ENCODE data around the gene ALG2. TPM values are rescaled to one million over a fixed set of nuclear protein-coding genes. Genes with fewer than 3 reads are reported as not detected.
A peak's percentile ranks its signal among the peaks of the same experiment; 100 is the strongest.

Gene ALG2
- total and polyA plus RNA-seq, 10 donors: 15.4 to 39.5 (median 26.0) TPM

DNA sequence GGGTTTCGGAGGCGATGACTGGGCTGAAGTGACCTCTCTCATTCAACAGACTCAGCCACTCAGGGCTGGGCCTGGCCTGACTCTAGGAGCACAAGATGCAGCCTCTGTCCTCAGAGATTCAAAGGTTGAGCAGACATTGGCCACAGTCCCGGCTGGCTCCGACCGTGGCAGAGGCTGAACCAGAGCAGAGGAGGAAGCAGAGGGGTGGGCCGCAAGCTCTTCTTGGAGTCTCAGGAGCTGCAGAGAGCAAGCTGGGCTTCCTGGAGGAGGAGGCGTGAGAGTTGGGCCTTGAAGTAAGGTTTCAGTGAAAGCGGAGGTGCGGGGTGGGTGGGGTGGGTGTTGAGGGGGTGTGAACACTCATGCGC lies 37.6 kb downstream of the ALG2 start:
- DNase-seq: no peak
- Histone ChIP-seq H3K27me3 (replicated peaks in 1 of 7) (no peaks in the 10 kb centered on the region), H3K27ac (peak overlapping the region in 5 of 8 donors; percentile 14 to 54 (median 27)), H3K4me1 (peaks cover 10 to 60% (median 33%) of the 10 kb centered on the region in 6 donors), H3K4me3 (peak overlapping the region in 1 of 8 donors; percentile 61), H3K9me3 (no peaks in the 10 kb centered on the region), H3K36me3 (no peaks in the 10 kb centered on the region)
- TF ChIP-seq POLR2A (IDR thresholded peaks at IDR 0.05): no peak
- TF ChIP-seq, protein P1, sequence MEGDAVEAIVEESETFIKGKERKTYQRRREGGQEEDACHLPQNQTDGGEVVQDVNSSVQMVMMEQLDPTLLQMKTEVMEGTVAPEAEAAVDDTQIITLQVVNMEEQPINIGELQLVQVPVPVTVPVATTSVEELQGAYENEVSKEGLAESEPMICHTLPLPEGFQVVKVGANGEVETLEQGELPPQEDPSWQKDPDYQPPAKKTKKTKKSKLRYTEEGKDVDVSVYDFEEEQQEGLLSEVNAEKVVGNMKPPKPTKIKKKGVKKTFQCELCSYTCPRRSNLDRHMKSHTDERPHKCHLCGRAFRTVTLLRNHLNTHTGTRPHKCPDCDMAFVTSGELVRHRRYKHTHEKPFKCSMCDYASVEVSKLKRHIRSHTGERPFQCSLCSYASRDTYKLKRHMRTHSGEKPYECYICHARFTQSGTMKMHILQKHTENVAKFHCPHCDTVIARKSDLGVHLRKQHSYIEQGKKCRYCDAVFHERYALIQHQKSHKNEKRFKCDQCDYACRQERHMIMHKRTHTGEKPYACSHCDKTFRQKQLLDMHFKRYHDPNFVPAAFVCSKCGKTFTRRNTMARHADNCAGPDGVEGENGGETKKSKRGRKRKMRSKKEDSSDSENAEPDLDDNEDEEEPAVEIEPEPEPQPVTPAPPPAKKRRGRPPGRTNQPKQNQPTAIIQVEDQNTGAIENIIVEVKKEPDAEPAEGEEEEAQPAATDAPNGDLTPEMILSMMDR (IDR thresholded peaks at IDR 0.05 in 8 of 11, conservative IDR thresholded peaks at IDR 0.05 in 3 of 11): no peak
- no peak for TF ChIP-seq POLR2AphosphoS5 (IDR thresholded peaks at IDR 0.05)
- intact Hi-C loops (cut with DNase I; ENCODE audit: low total_unique reads): no loop called here
- WGBS, 5 donors: 33 to 48% (median 45%) methylated on average over 8 to 10 of the region's 10 CpGs

DNA sequence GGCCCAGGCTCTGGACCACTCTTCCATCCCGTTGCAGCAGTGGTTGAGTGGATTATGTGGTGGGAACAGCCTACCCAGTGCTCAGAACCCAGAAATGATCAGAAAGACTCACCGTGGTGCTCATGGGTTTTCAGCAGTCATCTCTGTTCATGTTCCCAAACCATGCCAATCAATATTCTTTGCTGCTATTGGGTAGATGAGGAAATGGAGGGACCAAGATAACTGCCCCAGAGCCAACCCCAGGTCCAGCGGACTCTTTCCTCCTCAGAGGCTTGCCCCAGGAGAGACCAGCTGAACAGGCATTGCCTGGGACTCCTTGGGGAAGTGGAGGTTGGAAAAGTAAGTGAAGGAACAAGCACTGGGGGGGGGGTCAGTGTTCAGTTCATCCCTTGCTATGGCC lies 38.1 kb downstream of the ALG2 start:
- intact Hi-C loops (cut with DNase I; ENCODE audit: low total_unique reads): no loop called here
- no peak overlapping the region for H3K4me3 ChIP-seq
- no peak for DNase-seq
- 91 to 100% (median 97%) methylated on average over 3 of the region's 3 CpGs for WGBS, 5 donors
- TF ChIP-seq, protein P1 (IDR thresholded peaks at IDR 0.05 in 8 of 11, conservative IDR thresholded peaks at IDR 0.05 in 3 of 11): no peak
- TF ChIP-seq POLR2A (IDR thresholded peaks at IDR 0.05): no peak
- TF ChIP-seq POLR2AphosphoS5 (IDR thresholded peaks at IDR 0.05): no peak
- H3K36me3 ChIP-seq: no peaks in the 10 kb centered on the region
- H3K4me1 ChIP-seq: peaks cover 10 to 60% (median 33%) of the 10 kb centered on the region in 6 donors
- H3K27ac ChIP-seq: no peak overlapping the region
- no peaks in the 10 kb centered on the region for H3K9me3 ChIP-seq
- H3K27me3 ChIP-seq (replicated peaks in 1 of 7): no peaks in the 10 kb centered on the region

DNA sequence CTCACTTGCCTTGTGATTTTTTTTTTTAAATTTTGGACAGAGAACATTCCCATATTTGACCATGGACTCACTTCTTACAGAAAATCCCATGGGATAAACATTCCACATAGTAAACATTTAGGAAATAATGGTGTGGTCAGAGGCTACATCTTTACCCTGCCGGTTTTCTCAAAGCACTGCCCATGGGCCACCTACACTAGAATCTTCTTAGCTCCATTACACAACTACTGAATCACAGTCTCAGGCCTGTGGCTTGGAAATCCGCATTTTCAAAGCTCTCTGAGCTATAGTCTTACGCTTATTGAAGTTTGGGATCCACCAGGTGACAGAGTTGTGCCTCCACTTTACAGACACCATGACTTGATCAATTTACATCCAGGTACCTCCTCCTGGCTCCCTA lies 39.4 kb downstream of the ALG2 start:
- no peak overlapping the region for H3K4me3 ChIP-seq
- no peak overlapping the region for H3K27ac ChIP-seq
- no peaks in the 10 kb centered on the region for H3K9me3 ChIP-seq
- no peak for TF ChIP-seq POLR2A (IDR thresholded peaks at IDR 0.05)
- TF ChIP-seq, protein P1 (IDR thresholded peaks at IDR 0.05 in 8 of 11, conservative IDR thresholded peaks at IDR 0.05 in 3 of 11): no peak
- no peak for TF ChIP-seq POLR2AphosphoS5 (IDR thresholded peaks at IDR 0.05)
- H3K36me3 ChIP-seq: no peaks in the 10 kb centered on the region
- no peaks in the 10 kb centered on the region for H3K27me3 ChIP-seq (replicated peaks in 1 of 7)
- intact Hi-C loops (cut with DNase I; ENCODE audit: low total_unique reads): no loop called here
- WGBS, 5 donors: 91 to 95% (median 94%) methylated on average over 3 of the region's 3 CpGs
- no peak for DNase-seq
- peaks cover 10 to 53% (median 29%) of the 10 kb centered on the region in 6 donors for H3K4me1 ChIP-seq

DNA sequence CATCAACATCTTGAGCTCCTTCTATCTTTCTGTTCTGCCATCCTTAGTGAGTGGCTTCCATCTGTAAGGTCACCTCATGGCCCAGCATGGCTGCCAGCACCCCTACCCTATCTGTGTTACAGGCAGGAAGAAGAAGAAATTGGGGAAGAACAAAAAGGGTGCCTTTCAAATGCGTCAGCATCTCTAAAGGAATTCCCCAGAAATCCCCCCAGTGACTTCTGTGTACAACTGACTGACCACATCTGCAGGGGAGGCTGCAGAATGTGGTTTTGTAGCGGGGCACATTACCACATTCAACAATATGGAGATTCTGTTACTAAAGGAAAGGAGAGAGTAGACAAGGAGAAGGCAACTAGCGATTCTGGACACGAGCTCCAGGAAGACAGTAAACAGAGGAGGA lies 40.1 kb downstream of the ALG2 start:
- H3K4me3 ChIP-seq: no peak overlapping the region
- H3K27ac ChIP-seq: no peak overlapping the region
- peaks cover 10 to 46% (median 22%) of the 10 kb centered on the region in 6 donors for H3K4me1 ChIP-seq
- no peaks in the 10 kb centered on the region for H3K36me3 ChIP-seq
- no peaks in the 10 kb centered on the region for H3K9me3 ChIP-seq
- no peak for DNase-seq
- no peaks in the 10 kb centered on the region for H3K27me3 ChIP-seq (replicated peaks in 1 of 7)
- WGBS, 5 donors: 19 to 42% (median 31%) methylated on average over 4 of the region's 4 CpGs
- intact Hi-C loops (cut with DNase I; ENCODE audit: low total_unique reads): no loop called here
- TF ChIP-seq POLR2A (IDR thresholded peaks at IDR 0.05): no peak
- TF ChIP-seq, protein P1 (IDR thresholded peaks at IDR 0.05 in 8 of 11, conservative IDR thresholded peaks at IDR 0.05 in 3 of 11): no peak
- TF ChIP-seq POLR2AphosphoS5 (IDR thresholded peaks at IDR 0.05): no peak

Data from spleen (tissue), 11 donors.